NCI-H2171 treated with DMSO at 0.1 percent for 48 hours (cell line): Measurements from ENCODE around the gene CCDC85A.
"Not testable (repeated sequence)": the region's sequence is repeated elsewhere in the genome, so short reads cannot be mapped to it uniquely, and the experiment has no call there.

Source experiments
- DNase-seq: peaks from one replicate; lab custom pipeline; 2025; lab: John Stamatoyannopoulos, UW

CCDC85A gene

DNA sequence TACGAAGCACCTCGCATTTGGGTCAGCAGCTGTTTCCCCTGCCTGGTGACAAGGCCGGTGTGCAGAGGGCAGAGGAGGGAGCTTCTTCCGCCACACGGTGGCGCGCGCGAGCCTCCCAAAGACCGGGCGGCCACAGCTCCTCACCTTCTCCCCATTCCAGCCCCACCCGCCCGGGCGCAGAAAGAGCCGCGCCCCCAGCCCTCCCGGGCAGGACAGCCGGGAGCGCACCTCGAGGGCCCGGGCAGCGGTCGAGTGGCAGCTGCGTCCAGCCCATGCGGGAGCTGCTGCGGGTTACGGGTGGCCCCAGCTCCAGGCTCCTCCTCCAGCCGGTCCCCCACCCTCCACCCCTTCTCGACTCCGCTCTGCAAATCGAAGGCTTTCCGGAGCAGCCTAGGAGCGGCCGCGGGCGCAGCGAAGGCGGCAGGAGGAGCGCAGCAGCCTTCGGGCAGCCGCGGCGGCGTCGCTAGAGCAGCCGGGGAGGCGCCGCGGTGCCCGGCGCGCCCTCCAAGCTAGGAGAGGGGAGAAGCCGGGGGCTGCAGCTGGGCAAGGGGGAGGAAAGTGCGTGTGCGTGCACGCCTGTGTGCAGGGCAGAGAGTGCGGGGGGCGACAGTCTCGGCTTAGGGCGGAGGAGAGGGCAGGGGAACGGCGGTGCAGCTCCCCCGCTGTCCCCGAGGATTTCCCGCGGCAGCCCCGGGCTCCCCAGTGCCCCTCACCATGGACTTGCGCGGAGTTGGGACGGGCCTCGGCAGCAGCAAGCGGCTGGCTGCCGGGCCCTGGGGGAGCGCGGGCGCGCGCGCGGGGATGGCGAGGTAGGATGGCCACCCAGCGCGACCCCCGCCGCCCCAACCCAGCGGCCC lies at the start of gene CCDC85A:
Gene CCDC85A, plus strand, starts transcription at position 348 of the 857 bp plus-strand sequence. CDS start 635 bp downstream, outside the sequence.
- DNase-seq, result peak; percentile 85

DNA sequence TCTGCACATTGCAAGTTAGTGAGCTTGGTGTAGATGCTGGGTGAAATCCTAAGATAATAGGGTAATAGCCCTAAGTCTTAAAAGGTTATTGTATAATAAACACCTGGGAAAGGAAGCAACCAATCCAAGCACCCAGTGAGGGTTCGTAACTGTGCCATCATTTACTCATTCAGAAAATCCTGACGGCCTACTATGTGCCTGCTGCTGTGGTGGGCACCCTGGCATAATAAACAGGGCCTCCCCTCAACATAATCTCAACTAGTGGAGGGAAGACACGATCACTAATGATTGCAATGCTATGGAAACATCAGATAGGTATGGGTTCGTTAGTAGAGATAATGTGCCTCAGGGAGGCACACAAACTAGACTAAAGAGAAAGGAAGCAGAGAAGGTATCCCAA lies 48.9 kb upstream of the CCDC85A start:
- DNase-seq, result no peak

GRCh38 chr2:56142497-56143061 lies 41.2 kb upstream of the CCDC85A start:
- not testable (repeated sequence) for DNase-seq

DNA sequence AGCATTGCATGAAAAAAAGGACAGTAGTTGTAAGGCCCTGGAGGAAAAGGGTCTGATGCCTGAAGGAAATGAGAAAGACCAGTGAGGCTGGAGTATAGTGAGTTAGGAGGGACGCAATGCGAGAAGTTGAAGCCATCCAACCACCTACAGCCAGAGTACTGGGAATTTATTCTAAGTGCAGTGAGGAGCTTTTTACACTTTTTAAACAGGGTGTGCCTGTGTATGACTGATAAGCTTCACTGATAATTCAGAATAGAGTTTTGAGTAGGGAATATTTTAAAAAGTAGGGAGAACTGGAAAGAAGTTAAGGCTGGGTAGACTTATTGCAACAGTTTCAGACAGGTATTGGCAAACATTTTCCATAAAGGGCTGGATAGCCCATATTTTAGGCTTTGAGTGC lies 35.9 kb upstream of the CCDC85A start:
- DNase-seq, result no peak

GRCh38 chr2:56148825-56149224 lies 35.0 kb upstream of the CCDC85A start:
- DNase-seq, result no peak

DNA sequence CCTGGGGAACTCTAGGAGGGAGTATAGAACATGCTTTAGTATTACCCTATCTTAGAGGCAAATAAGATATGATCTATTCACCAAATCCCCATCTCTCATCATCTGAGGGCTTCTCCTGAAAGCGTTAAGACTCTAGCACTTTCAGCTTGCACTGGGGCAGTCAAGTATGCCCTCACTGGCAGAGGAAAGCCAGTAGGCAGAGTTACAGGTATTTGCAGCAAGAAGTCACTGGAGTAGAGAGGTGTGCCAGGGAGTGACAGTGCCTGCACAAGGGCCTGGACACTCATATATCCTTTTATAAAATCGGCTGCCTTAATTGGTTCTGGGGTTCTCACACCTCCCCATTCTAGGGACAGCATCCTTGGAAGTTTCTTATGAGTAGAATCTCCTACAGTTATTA lies 31.9 kb upstream of the CCDC85A start:
- DNase-seq, result no peak

DNA sequence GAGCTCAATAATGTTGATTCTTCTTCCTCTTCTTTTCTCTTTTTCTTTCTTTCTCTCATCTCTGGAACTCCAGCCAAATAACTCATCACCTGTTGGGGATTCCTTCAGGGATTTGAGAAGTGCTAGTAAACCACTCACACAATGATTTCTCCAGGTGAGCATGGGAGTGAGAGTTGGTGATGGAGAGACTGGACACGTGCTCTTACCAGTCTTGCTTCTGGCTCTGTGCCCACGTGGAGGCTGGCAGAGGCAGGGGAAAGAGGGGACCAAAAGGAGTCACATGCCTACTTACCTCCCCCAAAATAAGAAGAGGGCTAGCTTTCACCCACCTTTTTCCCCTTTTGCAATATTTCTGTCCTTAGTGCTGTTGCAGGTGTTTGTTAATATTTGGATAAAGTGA lies 28.6 kb upstream of the CCDC85A start:
- DNase-seq, result no peak

GRCh38 chr2:56159875-56160274 lies 23.9 kb upstream of the CCDC85A start:
- DNase-seq, result not testable (repeated sequence)

DNA sequence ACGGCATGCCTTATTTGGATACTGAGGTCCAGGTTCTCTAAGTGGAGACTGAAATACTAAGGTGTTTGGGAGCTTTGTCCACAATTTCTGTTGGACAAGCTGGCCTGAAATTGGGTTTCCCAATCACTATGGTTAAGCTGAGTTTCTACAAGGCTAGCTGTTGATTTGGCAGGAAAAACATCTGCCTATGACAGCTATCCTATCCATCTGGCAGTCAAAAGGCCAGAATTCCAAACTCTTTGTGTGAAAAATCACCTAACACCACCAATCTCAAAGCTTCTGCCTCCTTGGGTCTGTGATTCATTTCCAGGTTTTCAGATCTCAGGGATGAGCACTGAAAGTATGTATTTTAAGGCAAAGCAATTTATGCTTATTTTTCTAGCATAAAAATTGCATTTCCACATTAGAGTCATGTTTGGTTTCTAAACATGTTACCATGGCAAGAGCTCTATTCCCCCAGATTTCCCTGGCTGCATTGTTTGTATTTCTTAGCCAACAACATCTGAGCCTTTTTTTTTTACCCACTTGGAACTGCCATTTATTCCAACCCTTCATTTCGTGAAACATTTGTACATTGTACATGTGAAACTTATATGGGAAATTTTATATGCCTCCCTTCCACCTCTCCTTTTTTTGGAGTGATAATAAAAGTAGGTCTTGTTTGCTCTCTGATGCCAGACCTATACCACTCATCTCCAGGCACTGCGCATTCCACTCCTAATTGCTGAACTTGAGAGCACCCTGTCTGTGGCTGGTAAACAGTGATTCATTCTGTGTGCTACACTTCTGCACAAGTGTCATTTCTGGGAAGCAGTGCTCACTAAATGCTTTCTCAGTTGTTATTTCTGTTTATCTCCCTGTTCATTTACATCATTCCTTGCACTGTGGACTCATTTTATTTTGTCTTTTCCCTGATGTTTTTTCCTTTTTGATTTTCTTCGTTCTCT lies 15.9 kb upstream of the CCDC85A start:
- DNase-seq, result no peak

GRCh38 chr2:56169521-56169920 lies 14.3 kb upstream of the CCDC85A start:
- DNase-seq, result no peak

- peak; percentile 58 for DNase-seq
Measured at GRCh38 chr2:56170504-56170903, 13.3 kb upstream of the CCDC85A start.

- DNase-seq, result no peak
Measured at GRCh38 chr2:56170988-56171387, 12.8 kb upstream of the CCDC85A start.

DNA sequence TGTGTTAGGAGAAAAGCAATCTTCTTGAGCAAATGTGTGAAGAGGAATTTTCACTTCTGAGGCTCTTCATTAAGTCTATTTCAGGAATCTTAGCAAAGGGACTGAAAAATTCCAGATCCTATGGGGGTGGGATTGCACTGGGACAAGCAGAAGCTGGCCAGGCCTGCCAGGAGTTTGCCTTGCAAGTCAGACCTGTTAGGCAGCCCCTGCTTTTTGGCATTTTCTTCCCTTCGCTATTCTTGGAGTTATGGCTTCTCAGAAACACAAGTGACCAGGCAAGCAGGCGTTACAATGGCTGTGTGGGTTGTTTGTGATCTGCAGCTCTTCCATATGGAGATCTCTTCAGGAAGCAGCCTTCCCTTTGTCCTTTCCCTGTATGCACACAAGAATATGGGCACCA lies 8.0 kb upstream of the CCDC85A start:
- no peak for DNase-seq

- no peak for DNase-seq
Measured at GRCh38 chr2:56177420-56178220, 6.2 kb upstream of the CCDC85A start.

GRCh38 chr2:56179931-56180330 lies 3.9 kb upstream of the CCDC85A start:
- no peak for DNase-seq

DNA sequence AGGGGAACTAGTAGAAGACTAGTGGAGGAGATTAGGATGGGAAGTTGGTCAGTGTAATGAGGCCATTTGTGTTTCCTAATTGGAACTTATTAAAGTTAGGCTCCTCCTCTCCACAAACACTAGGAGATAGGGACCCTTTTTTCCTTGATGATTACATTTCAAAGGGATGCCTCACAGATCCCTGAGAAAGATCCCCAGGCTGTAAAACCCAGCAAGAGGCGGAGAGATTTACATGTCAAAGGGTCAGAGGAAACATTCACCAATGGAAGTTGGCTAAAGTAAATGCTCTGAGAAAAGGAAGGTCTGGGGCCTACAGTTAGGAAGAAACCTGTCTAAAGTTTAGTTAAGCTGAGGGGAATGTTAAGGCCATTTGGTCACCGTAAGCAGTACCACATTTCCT lies 1.4 kb upstream of the CCDC85A start:
- DNase-seq, result no peak

- peak; percentile 41 for DNase-seq
Measured at GRCh38 chr2:56184500-56185011, 766 bp downstream of the CCDC85A start.

DNA sequence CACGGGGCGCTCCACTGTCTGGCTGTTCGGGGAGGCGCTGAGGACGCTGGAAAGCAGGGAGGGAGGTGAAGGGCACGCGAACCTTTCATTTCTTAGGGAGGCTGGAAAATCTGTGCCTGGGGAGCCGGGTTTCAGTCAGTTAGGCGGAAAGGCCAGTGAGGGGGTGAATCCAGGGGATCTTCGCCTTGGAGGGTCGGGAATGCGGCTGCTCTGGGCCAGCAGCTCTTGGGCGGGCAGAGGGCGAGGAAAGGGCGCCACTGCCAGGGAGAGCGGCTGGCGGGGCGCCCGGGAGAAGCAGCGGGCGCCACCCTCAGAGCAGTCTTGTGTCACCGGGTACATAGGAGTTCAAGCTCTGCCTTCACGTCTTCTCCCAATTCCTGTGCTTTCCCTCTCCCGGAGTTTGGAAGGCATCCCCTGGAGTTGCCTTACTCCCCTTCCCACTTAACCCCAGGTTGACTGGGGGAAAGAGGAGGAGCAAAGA lies 1.4 kb downstream of the CCDC85A start:
- DNase-seq, result peak; percentile 62

GRCh38 chr2:56185582-56186046 lies 1.8 kb downstream of the CCDC85A start:
- peak; percentile 44 for DNase-seq

DNA sequence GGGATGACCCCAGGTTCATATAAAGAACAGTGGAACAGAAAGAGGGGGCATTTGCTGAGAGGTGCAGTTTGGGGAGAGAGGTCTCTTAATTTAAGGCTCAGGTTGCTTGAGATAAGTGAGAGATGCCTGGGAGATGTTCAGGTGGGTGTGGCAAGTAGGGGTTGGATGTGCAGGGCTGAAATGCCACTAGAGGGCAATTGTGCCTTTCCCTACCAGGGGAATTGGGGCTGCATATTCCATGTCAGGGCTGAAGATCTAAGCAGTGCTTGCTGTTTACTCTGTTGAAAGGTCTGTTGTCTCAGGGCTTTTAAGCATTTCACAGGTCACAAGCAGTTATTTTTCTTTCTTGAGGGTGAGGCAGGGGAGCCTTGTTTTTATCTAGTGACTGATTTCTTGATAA lies 7.8 kb downstream of the CCDC85A start:
- DNase-seq, result peak; percentile 76

- DNase-seq, result no peak
Measured at GRCh38 chr2:56192664-56193305, 9.0 kb downstream of the CCDC85A start.
